Body of pancreas (tissue), 4 donors: ENCODE results near the gene INA.

Source experiments
- CTCF ChIP-seq, 7 experiments: fragments of 450-650 bp in 4 of 7; fragments of 200-600 bp in 3 of 7; sonication (generic) in 3 of 7; IDR thresholded peaks; one replicate each; pipeline ENCODE4 v1.5.1; 2016 to 2019; ENCODE audit warnings: antibody characterized with exemption in 7 of 7
- POLR2A ChIP-seq, 3 donors: fragments of 450-650 bp; IDR thresholded peaks; one replicate each; pipeline ENCODE4 v1.6.1; 2016; ENCODE audit warnings: antibody characterized with exemption in 3 of 3, mild to moderate bottlenecking in 2 of 3

- TF ChIP-seq POLR2A (IDR thresholded peaks at IDR 0.05) (no peak), CTCF (IDR thresholded peaks at IDR 0.05) (no peak)
Measured at GRCh38 chr10:103336370-103336769, 59.4 kb downstream of the INA start.
